ENCODE results near the gene C1QTNF9.
"Not testable (repeated sequence)": the region's sequence is repeated elsewhere in the genome, so short reads cannot be mapped to it uniquely, and the experiment has no call there.

Gene C1QTNF9

DNA sequence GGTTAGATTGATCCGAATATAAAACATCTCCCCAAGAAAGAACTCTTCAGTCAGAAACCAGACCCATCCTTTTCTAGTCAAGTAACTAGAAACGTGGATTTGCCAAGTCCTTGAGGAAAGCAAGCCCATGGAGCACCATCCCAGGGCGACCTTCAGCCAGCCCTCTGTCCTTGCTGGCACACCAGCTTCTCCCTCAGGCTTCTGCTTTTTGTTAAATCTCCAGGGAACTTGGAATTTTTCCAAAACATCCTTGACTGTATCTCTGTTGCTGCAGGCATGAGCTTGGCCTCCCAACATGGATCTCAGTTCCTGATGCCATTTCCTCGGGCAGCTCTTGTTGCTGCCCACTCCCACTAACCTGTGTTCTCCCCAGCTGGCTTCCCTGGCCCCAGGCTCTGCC lies 27.1 kb upstream of the C1QTNF9 start:
- DNase-seq (ENCODE audit: low read depth, low spot score) = no peak

DNA sequence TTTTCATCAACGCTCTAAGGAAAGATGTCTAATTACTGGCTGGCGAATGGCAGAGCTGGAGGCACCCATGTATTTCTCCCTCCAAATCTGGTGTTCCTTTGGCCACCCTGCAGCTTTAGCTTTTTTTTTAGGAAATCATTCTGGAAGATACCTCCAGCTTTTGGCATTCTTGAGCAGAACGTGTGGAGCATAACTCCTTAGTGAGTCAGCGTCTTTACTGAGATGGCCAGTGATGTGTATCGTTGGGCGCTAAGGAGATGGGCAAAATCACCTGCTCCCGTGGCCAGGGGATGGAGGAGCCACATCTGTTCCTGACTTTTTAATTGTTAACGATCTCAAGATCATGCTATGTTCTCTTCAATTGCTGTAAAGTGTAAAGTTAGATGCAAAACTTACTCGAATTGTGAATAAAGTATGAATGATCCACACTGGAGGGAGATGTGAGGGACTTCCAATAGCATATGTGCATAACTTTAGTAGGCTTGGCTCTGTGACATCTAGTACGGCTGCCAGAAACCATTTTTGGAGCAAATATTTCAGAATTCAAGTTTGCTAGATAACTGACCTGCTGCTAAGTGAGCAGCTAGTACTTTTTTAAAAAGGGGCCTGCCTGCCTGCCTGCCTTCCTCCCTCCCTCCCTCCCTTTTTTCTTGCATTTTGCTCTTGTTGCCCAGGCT lies 24.4 kb upstream of the C1QTNF9 start:
- no peak for DNase-seq (ENCODE audit: low read depth, low spot score)

DNA sequence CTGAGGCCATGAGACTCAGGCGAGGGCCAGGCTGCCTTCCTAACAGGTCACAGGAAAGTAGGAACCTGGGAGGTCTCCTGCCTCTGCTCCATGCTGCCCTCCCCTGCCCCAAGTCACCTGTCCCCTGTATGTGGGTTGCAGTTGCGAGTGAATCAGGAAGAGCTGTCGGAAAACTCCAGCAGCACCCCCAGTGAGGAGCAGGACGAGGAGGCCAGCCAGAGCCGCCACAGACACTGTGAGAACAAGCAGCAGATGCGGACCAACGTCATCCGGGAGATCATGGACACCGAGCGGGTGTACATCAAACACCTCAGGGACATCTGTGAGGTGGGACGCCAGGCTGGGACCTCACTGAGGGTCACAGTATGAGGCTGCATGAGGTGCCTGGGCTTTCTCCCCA lies 22.8 kb upstream of the C1QTNF9 start:
- DNase-seq (ENCODE audit: low read depth, low spot score) = no peak

DNA sequence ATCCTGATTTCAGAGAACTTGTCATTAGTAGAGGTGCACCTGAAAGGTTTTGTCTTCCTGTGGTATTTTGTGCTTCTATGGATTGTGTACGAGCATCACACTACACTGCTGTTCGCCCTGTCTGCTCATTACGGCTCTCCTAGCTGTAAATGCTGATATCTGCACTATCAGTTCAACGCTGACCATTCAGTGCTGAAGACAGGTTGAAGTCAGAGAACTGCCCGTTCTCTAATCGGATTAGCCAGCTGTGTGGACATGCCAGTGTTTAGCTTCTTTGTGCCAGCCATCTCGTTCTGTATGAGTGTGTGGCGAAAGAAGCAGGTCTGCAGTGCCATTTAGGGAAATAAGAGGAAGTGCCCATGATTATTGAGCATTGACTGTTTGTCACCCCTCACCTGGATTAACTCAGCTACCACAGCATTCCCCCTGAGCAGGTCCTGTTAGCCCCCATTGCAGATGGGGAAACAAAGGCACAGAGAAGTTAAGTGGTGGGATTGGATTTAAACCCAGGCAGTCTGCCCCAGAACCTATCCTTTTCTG lies 21.6 kb upstream of the C1QTNF9 start:
- no peak for DNase-seq (ENCODE audit: low read depth, low spot score)

DNA sequence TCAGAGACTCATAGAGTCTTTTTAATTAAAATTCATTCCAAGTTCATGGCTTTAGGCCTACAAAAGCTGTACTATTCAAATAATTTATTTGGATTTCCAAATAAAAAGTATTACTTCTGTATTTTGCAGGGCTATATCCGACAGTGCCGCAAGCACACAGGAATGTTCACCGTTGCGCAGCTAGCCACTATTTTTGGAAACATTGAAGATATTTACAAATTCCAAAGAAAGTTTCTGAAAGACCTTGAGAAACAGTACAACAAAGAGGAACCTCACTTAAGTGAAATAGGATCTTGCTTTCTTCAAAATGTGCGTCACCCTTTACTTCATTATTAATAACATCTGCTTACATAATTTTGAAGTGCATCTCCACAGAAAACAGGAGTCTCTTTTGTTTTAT lies 20.5 kb upstream of the C1QTNF9 start:
- no peak for DNase-seq (ENCODE audit: low read depth, low spot score)

DNA sequence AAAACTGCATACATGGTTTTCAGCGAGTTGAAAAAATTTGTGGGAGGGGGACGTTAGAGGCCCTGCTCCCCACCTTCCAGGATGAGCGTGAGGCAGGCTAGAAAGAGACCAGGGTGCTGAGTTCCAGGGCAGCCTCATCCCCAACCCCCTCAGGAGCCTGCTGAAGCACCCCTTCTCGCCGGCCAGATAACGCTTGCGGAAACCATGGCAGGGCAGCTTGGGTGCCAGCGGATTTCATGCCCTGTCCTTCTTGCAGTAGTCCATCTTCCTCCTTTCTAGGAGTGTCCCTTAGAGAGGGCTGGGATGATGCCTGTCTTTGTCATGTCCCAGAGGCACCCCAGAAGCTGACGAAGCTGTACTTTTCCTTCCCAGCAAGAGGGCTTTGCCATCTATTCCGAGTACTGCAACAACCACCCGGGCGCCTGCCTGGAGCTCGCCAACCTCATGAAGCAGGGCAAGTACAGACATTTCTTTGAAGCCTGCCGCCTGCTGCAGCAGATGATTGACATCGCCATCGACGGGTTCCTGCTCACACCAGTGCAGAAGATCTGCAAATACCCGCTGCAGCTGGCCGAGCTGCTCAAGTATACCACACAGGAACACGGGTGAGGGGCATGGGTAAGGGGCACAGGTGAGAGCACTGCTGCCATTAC lies 19.0 kb upstream of the C1QTNF9 start:
- DNase-seq (ENCODE audit: low read depth, low spot score) = no peak

DNA sequence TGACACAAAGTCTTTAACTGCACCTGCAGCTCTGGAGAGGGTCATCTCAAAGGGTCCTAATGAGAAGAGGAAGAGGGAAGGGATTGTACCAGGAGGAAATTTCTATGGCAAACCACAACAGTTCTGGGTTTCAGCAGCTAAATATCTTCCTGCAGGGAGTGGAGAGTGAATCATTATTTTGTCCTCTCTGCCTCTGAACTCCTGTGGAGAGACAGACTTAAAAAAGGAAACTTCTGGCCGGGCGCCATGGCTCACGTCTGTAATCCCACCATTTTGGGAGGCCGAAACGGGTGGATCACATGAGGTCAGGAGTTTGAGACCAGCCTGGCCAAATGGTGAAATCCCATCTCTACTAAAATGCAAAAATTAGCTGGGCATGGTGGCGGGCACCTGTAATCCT lies 16.9 kb upstream of the C1QTNF9 start:
- peak; percentile 44 for DNase-seq (ENCODE audit: low read depth, low spot score)

DNA sequence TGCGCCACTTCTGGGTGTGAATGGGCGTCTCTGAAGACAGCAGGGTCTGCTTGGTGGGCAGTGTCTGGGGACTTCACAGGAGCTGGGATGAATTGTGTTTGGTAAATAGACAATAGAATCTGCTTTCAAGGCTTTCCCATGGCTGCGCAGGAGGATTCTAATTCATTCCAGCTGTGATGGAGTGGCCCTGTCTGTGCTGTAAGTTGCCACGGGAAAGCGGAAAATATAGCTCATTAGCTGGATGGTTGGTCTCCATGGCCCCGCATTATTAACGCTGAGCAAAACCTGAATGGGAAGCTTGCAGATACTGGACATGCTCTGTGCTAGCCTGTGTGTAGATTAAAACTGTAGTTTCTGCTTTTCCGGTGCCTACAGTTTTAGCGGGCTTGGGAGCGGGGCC lies 15.6 kb upstream of the C1QTNF9 start:
- no peak for DNase-seq (ENCODE audit: low read depth, low spot score)

DNA sequence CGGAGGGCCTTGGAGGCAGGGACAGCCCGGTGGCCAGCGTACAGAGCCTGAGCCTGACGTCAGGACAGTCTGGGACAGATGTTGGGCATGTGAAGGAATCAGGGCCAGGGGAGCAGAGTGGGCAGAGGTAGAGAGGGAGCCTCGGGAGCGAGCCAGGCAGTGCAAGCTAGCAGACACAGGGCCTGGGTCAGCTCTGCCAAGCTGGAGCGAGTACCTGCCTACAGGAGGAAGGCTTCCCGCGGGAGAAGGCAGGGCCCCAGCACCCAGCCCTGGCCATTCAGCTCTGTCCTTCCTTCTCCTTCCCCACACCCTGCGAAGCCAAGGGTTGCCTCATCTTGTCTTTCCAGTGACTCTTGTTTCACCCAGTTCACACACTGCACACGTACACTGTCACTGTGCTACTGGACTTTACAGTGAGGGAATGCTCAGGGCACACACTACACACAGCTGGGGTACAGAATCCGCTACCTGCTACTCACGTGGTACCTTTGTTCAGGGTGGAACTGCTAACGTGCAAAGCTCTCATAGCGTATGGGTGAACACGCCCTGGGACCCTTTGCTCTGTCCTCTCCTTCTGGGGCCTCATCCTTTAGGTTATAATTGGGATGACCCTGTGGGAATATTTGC lies 9.8 kb upstream of the C1QTNF9 start:
- no peak for DNase-seq (ENCODE audit: low read depth, low spot score)

DNA sequence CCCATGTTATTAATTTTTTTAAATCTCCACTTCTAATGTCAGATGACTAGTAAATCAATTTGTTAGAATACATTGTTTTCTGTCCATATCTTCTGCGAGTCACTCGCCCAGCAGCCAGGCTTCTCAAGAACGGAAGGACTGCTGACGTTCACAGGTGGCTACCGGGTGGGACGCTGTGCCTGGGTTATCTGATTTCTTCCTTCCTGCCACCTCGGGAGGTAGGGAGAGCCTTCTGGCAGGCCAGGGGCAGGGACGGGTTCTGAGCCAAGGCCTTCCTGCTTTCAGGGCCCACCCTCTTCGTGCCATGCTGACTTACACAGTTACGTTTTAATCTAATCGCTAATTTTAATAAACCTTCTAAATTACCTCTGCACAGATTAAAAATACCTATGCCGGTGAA lies 7.9 kb upstream of the C1QTNF9 start:
- DNase-seq (ENCODE audit: low read depth, low spot score) = no peak

DNA sequence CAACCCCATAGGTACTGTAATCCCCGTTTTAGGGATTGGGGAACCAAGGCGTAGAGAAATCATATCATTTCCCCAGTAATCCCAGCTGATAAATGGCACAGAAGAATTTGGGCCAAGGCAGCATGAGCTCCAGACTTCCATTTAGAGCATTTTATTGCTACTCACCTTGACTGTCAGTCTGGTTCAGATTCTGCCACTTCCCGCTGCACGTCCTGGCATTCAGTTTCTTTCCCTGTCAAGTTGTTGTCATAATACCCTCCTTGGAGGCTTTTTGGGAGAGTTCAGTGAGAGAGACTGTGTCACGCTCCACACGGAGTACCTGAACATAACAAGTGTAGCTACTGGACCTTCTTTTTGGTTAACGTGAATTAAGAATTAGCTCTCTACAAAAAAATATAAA lies 7.5 kb upstream of the C1QTNF9 start:
- DNase-seq (ENCODE audit: low read depth, low spot score) = no peak

DNA sequence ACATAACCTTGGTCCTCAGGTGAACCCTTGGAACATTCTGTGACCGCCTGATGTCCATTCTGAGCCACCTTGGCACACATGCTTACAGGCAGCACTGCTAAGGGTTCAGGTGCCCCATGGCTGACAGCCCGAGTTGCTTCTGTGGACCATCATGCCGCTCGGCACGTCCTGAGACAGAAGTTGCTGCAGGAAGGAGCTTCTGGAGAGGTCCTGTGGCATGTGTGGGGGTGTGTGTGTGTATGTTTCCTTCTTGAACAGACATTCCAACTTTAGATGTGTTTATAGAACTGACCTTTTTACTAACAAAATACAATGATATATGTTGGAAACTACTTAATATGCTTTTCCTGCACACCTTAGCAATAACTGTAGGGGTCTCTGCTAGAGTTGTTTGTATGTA lies 4.8 kb upstream of the C1QTNF9 start:
- no peak for DNase-seq (ENCODE audit: low read depth, low spot score)

DNA sequence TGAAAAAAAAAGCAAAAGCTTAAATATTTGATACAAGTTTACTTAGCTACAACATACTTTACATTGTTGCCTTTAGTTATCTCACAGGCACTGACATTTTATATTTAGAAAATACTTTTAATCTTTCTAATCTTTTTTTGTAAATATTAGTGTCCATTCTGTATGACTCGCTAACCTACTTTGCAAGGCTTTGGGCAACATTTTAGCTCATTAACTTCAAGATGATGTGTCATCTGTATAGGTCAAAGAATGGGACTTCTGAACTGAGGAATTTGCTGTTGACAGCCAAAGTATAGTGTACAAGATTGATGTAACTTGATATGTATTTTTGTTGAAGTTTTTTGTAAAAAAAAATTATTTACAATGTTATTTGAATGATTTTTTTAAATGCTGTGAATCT lies 2.7 kb upstream of the C1QTNF9 start:
- DNase-seq (ENCODE audit: low read depth, low spot score) = peak; percentile 15

DNA sequence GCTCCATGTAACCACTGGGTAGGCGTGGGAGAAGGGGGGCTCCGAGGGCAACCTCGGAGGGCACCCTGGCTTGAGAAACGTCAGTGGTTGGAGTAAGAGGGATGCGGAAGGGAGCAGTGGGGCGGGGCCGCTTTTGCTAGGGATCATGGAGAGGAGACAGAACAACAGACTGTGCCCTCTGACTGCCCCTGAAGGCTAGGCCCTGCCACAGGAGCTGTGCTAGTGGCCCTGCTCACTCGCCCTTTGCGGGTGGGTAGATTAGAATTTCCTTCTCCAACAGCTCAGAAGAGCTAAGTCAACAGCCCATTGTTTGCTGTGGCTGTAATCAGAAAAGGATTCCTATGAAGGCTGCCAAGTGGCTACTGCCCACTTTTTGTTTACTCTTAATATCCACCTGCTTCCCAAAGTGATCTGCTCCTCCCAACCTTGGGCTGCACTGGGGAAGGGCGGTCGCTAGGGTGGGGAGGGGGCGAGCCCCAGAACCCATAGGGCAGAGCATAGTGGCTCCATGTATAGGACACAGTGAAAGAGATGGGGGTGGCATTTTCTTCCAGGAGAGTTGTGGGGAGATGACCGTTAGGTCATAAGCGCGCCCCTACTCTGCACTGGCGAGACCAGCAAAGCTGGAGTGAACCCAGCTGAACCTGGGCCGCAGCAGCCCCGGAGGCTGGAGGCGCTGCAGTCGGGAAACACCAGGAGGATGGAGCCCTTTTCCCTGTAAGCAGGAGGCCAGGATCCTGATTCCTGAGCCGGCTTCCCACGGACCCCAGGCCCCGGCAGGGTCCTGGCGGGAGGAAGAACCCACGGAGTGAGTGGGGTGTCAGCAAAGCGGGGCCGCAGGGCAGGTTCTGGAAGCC lies 1.9 kb upstream of the C1QTNF9 start:
- DNase-seq (ENCODE audit: low read depth, low spot score) = peak; percentile 14

DNA sequence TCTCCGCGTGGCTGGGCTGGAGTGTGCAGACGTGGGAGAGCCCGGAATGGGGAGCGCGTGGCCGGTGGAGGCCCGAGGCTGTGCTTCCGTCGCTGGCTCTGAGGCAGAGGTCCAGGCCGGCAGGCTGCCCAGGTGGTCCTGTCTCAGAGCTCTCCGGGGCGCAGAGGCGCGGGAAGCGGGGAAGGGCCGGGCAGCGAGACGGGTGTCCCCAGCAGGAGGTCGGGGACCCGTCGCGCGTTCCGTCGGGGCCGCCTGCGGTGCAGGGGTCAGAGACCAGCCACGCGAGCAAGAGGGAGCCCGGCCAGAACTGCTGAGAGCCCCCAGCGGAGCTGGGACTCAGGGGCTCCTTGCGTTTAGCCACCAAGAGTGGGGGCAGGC lies 1.3 kb upstream of the C1QTNF9 start:
- DNase-seq (ENCODE audit: low read depth, low spot score) = no peak

DNA sequence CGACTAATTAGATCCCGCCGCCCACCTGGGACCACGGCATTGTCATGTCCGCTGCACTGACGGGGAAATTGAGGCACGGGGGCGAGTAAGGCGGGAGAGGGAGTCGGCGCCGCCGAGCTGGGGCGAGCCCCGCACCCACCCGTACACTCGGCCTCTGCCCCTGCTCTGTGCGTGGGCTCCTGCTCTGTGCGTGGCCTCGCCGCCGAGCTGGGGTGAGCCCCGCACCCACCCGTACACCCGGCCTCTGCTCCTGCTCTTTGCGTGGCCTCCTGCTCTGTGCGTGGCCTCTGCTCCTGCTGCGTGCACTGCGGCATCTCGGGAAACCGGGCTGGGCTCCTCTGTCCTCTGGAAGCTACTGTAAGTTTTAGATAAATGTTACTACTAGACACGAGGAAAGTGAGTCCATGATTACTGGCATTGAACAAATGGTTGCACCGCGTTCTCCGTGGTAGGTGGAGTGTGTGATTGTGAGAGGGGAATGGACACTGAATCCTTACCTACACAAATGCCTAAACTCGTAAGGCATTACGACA lies 826 bp upstream of the C1QTNF9 start:
- no peak for DNase-seq (ENCODE audit: low read depth, low spot score)

DNA sequence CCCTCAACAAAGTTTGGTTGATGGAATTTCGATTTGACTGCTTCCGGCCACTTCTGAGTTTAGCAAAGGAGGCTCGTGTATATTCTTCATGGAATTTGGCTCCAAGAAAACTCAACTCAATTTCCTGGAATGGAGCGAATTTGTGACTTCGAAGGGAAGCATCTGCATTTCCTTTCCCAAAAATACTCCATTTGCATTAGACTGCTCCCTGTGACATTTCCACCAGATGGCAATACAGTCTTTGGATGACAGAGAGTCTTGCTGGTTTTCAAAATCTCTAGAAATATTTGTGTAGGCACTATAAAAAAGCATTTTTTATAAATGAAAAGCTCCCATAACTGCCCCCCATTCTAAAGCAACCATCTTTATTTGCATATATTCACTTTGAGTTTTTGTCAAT lies 4.1 kb downstream of the C1QTNF9 start:
- no peak for DNase-seq (ENCODE audit: low read depth, low spot score)

DNA sequence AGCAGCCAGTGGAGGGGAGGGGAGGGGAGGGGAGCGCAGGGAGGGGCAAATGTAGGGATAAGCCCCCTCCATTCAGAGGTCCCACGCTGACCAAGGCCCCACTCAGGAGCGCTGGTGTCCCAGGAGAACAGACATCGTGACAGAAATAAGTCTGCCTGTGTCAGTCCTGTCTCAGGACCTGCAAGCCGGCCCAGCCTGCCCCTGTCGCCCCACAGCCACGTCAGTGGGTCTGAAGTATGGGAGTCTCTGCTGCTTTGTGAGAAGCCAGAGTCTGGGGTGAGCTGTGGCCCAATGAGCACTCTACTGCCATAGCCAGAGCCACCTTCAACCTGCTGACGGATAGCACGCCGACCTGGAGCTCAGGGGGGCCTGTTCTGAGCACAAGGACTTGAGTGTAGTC lies 8.5 kb downstream of the C1QTNF9 start:
- DNase-seq (ENCODE audit: low read depth, low spot score) = not testable (repeated sequence)

DNA sequence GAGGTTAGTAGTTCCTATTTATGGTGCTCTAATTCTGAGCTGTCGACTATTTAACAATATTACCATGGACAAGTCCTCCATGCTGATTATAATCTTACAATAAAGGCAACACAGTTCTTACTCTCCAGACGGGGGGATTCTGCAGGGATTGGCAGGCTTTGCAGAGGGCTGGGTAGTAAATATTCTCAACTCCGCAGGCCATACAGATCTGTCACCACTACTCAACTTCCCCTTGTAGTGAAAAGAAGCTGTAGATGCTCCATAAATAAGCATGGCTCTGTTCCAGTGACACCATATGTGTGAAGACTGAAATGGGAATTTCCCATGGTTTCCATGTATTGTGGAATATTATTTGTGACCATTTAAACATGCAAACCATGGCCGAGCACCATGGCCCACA lies 9.5 kb downstream of the C1QTNF9 start:
- not testable (repeated sequence) for DNase-seq (ENCODE audit: low read depth, low spot score)

DNA sequence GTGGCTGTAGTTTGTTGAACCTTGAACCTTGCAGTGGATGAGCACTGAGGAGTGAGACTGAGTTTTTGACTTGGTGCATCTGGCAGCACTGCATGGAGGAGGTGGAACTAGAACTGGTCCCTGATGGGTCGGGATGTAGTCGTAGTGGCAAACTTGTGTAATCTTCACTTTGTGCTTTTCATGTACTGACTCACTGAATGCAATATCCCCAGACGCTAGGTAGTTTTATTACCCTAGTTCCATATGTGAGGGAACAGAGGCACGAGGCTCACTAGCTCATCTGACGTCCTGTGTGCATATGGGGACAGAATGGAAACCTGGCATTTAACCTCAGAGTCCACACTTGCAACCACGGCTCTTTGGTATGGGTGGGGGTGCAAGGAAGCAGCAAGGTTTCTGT lies 10.3 kb downstream of the C1QTNF9 start:
- not testable (repeated sequence) for DNase-seq (ENCODE audit: low read depth, low spot score)

DNA sequence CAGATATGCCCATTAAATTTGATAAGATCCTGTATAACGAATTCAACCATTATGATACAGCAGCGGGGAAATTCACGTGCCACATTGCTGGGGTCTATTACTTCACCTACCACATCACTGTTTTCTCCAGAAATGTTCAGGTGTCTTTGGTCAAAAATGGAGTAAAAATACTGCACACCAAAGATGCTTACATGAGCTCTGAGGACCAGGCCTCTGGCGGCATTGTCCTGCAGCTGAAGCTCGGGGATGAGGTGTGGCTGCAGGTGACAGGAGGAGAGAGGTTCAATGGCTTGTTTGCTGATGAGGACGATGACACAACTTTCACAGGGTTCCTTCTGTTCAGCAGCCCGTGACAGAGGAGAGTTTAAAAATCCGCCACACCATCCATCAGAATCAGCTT lies 12.0 kb downstream of the C1QTNF9 start:
- not testable (repeated sequence) for DNase-seq (ENCODE audit: low read depth, low spot score)

DNA sequence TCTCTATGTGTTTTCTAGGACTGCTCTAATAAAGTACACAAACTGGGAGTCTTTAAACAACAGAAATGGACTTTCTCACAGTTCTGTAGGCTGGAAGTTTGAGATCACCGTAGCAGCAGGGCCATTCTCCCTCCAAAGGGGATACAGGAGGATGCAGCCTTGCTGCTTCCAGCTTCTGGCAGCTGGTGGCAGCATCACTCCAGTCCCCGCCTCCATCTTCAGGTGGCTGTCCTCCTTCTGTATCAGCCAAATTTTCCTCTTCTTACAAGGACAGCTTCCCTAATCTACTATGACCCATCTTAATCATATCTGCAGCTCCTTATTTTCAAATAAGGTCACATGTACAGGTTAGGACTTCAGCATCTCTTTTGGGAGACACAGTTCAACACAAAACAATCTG lies 13.1 kb downstream of the C1QTNF9 start:
- DNase-seq (ENCODE audit: low read depth, low spot score) = not testable (repeated sequence)
